GM21528 (cell line): ENCODE results near the gene CHST7.

Source experiments
- ATAC-seq: cut with Tn5 transposase; IDR thresholded peaks from one replicate; pipeline ENCODE4 v1.9.1; 2021; ENCODE audit warnings: mild to moderate bottlenecking, moderate library complexity; ENCODE audit not compliant: unreplicated experiment, low FRiP score

Gene CHST7

GRCh38 chrX:46643636-46644035, 70.1 kb downstream of the CHST7 start:
- ATAC-seq, result no peak

- no peak for ATAC-seq
Measured at GRCh38 chrX:46645614-46646013, 72.0 kb downstream of the CHST7 start.

GRCh38 chrX:46647251-46647650, 73.7 kb downstream of the CHST7 start:
- ATAC-seq, result no peak
